Activated CD4-positive, alpha-beta T cell treated with anti-CD3 and anti-CD28 coated beads, Interleukin-2, amount 50 U/mL, for 24 hours (primary cell): ENCODE data around the gene ATP5F1D.

Experiments used
- DNase-seq, 2 donors: peaks; one replicate each; pipeline ENCODE4 v3.0.0-alpha.2; 2020; ENCODE audit warnings: low read depth in 1 of 2, low spot score in 1 of 2

ATP5F1D gene

GRCh38 chr19:1280636-1281568 is 39.4 kb downstream of the ATP5F1D start:
- no peak for DNase-seq

DNA sequence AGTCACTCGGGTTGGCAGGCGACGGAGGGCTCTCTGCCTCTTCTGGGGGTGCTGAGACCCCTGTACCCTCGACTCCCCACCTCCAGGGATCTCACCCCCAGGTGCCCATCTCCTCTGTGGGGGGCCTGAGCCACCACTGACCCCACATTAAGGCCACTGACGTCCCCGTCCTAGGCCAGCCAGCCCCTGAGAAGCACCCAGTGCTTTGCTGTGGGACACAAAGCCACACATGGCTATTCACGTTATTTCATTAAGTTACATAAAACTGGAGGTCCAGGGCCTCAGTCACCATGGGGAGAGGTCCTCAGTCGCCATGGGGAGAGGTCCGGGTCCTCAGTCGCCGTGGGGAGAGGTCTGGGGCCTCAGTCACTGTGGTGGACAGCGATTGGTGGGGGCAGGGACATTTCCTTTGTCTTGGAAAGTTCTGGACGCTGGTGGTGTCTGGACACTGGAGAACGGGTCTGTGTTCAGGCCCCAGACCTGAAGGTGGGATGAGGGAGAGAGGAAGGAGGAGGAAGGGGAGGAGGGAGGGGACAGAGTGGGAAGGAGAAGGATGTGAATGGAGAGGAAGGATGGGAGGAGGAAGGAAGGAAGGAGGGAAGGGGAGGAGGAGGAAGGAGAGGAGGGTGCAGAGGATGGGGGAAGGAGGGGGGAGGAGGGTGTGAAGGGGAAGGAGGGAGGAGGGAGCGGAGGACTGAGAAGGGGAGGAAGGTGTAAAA is 40.2 kb downstream of the ATP5F1D start:
- no peak for DNase-seq

DNA sequence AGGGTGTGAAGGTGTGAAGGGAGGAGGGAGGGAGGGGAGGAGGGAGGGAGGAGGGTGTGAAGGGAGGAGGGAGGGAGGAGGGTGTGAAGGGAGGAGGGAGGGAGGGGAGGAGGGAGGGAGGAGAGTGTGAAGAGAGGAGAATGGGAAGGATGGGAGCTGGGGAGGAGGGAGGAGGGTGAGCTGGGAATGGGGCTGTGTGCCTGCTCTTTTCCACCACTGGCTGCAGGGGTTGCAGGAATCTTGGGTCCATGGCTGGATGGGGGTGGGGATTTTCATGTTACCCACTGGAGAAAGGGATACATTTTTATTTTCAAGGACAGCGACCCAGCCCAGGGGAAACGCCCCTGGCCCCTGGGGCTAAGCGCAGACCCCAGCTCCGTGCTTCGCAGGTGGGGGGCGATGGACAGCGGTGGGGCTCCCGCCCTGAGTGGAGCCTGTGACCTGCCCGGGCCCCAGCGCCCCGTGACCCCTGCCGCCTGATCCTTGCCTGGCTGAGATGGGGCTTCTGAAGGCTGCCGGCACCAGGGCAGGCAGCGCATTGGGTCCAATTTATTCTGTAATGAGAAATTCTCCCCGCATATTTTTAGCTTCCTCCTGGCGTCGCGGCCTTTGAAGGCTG is 41.1 kb downstream of the ATP5F1D start:
- no peak for DNase-seq

GRCh38 chr19:1283207-1283916 is 41.8 kb downstream of the ATP5F1D start:
- no peak for DNase-seq

- no peak for DNase-seq
These were observed 42.4 kb downstream of the ATP5F1D start for GRCh38 chr19:1283917-1284292.

- no peak for DNase-seq
These were observed 42.9 kb downstream of the ATP5F1D start for GRCh38 chr19:1284293-1284978.

- DNase-seq: no peak
These were observed 43.6 kb downstream of the ATP5F1D start for GRCh38 chr19:1284979-1285736.

DNA sequence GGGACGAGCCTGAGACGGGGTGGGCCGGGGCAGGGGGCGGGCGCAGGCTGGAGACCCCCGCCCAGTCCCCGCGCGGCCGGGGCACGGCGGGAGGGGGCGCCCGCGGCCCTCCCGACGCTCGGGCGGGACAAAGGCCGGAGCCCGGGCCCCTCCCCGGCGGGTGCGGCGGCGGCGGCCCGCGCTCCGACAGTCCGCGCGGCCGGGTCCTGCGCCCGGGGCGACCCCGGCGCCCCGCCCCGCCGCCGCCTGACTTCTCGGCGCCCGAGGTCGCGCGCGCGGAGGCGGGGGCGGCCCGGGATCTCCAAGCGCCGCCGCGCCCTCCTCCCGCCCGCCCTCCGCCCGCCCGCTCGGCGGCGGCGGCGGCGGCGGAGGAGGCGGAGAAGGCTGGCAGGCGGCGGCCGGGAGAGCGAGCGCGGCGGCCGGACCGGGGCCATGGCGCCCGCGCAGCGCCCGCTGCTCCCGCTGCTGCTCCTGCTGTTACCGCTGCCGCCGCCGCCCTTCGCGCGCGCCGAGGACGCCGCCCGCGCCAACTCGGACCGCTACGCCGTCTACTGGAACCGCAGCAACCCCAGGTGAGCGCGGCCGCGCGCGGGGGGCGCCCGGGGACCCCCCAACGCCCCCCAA is 44.3 kb downstream of the ATP5F1D start, which contains the start of gene EFNA2:
Gene EFNA2, plus strand, starts transcription at position 137 of the 624 bp plus-strand sequence. Its CDS starts 296 bp downstream, at position 433.
- DNase-seq: no peak

DNA sequence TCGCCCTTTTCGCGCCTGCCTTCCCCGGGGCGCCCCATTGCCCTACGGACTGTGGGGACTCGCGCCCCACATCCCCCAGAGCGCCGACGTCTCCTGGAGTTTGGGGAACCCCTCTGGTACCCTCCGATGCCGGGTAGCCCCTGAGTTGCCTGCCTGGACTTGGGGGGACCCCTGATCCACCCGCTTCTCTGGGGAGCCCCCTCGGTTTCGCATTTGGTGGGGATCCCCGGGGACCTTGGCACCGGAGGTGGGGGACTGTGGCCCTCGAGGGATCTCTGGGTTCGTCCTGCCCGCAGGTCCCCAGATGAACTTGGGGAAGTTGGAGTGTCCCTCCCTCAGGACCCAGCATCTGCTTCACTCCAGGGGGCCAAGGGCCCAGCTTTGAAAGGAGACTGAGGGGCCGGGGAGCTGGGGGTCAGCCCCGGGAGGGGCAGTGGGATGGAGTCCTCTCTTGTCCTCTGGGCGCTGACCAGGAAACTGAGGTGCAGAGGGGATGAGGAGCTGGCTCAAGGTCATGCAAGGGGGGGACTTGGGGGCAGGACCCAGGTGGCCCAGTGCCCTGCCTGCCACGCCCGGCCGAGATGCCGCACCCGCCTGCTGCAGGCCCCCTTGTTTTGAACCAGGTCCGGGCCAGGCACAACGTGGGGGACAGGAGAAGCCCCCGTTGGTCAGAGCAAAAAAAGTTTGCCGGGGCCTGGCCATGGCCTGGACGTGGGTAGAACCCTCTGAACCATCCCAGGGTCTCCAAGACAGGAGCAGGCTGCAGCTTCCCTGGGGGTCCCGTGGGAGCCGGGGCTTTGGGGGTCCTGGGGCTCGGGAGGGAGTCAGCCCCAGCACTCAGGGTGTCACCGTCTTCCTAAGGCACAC is 45.2 kb downstream of the ATP5F1D start:
- no peak for DNase-seq

- DNase-seq: no peak
These were observed 46.0 kb downstream of the ATP5F1D start for GRCh38 chr19:1287354-1288225.

DNA sequence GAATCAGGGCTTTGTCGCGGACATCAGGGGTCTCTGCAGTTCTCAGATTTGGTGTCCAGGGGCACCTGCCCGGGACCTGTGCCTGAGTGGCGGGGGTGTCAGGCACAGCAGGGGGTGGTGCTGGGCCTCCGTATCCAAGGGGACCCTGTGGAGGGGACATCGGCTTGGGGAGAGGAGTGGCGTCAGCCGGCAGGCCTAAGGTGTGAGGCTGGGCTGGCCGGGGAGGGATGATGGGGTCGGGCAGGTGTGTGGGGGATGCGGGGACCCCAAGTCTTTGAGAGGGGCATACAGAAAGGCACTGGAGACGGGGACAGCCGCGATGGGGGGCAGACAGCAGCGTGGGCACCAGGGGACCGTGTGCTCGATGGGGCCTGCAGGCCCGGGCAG is 46.7 kb downstream of the ATP5F1D start:
- no peak for DNase-seq

GRCh38 chr19:1288833-1289685 is 47.5 kb downstream of the ATP5F1D start:
- no peak for DNase-seq

DNA sequence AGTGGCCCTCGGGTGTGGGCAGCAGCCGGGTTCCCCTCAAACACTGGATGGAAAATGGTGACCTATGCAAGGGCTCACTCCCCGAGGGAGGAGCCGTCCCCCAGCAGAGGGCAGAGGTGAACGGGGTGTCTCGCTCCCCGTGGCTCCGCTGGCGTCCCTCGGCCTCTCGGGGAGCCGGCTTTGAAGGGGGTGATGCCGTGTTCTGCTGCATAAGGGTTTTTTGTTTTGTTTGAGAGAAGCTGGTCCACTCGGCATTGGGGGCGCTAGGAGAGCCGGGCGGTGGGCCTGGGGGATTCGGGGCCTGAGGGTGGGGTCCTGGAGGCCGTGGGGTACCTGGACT is 48.1 kb downstream of the ATP5F1D start:
- no peak for DNase-seq

DNA sequence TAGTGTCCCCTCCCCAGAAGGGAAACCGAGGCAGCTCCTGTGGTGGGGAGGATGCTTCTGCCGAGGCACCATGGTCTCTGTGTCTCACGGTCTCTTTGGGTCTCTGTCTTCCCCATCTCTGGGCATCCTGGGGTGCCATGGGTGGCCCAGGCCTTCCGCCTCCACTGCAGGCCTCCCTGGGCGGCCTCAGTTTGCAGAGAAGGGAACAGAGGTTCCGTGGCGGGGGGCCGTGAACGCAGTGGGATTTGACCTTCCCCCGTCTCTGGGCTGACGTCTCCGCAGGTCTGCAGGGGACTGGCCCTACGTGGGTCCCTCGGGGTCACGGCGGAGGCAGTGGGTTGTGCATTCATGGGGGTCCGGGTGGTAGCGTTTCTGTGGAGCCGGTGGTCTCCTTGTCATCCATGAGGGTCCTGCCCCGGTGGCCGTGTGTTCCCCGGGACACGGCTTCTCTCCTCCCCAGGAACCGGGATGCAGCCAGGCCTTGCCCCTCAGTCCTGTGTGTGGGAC is 48.7 kb downstream of the ATP5F1D start:
- no peak for DNase-seq

DNA sequence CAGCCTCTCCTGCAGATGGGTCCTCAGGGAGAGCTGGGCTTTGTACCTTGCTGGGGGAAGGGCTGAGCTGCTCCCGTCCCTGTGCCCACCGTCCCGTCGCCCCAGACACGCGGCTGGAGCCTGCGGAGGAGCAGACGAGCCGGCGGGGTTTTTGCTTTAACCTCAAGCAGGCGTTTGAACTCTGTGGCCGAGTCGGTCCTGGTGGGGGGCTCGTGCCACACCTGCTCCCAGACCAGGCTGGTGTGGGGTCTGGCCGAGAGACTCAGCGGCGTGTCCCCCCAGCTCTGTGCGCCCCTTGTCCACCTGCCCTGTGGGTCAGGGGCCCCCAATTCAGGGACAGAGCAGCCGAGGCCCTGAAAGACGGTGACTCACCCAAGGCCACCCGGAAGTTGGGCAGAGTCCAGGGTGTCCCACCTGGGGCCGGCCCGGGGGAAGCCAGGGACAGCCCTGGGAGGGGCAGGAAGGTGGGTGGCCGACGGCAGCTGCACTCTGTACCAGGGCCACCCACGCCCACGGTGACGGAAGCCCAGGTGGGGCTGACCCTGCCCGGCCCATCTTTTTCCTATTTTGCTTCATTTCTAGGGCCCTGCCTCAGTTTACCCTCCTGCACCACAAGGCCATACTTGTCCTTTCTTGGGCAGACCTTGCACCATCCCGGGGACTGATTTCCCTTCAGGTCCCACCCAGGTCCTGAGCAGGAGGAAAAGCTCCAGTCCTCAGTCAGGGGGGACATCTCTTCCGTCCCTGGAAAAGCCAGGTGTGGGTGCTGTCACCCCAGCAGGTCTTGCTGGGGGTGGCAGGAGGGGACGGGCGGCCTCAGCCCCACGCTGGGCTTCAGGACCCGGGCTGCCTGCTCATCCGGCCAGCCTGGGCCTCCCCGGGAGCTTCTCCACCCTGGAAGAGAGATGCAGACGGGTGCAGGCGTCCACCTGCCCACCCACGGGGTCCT is 49.4 kb downstream of the ATP5F1D start:
- DNase-seq: no peak
